ENCODE results near the gene SYTL1. TPM values are rescaled to one million over a fixed set of nuclear protein-coding genes. Genes with fewer than 3 reads are reported as not detected.

The SYTL1 gene
- polyA plus RNA-seq, 3 donors: 0.67 to 104 (median 12.5) TPM

DNA sequence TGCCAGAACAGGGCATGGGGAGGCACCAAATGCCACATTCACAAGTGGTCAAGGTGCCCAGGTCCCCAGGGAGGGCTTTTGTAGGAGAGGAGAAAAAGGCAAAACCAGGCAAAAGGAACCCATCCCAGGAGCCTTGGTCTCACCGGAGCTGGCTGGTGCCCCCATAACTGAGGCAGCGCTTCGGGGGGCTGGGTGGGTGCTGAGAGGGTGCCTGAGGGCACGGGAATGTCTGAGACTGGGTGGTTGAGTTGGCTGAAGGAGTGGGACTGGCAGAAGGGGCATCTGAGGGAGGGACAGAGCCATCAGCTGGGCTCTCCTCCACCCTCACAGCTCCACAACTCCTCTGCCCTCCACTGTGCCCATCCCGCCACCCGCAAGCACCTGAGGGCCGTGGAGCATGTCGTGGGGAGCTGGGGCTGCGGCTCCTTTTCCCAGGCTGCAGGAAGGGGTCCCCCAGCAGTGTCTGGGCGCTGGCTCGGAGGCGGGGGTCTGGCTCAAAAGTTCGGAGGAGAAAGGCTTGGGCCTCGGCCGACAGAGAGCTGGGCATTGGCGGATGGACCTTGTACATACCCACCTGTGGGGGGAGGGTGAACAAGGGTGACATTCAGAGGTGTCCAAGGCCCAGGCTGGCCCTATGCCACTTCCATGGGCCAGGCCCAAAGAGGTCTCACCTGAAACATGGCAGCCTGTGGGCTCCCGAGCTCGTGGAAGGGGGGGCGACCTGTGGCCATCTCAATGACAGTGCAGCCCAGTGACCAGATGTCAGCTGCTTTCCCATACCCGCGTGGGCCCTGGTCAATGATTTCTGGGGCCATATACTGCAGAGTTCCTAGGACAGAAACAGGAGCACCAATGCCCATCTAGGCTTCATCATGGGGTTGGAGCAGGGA, 16.5 kb downstream of the SYTL1 start:
- H3K27ac ChIP-seq (ENCODE audit: low read depth, low read length): no peak overlapping the region
- 83 to 95% (median 94%) methylated on average over 19 to 21 of the region's 21 CpGs for WGBS, 3 donors

DNA sequence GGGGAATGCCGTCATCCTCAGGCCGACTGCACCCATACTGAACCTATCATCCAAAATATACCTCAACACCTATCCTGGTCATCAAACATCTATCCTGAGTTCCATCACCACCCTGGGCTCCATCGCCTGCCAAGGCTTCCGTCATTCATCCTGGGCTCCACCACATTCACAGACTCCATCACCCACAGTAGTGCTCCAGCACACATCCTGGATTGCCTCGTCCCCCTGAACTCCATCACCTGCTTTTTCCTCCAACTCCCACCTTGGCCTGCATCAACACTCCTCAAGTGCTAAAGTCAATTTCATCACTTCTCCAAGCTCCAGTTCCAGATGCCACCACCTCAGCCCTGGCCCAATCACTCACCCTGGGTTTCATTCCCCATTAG, 17.1 kb downstream of the SYTL1 start:
- H3K27ac ChIP-seq (ENCODE audit: low read depth, low read length): no peak overlapping the region
- 96 to 99% (median 99%) methylated on average over 5 of the region's 5 CpGs for WGBS, 3 donors

GRCh38 chr1:27359822-27360158, 18.0 kb downstream of the SYTL1 start:
- WGBS, 3 donors: 55 to 75% (median 74%) methylated on average over 9 of the region's 9 CpGs
- no peak overlapping the region for H3K27ac ChIP-seq (ENCODE audit: low read depth, low read length)

DNA sequence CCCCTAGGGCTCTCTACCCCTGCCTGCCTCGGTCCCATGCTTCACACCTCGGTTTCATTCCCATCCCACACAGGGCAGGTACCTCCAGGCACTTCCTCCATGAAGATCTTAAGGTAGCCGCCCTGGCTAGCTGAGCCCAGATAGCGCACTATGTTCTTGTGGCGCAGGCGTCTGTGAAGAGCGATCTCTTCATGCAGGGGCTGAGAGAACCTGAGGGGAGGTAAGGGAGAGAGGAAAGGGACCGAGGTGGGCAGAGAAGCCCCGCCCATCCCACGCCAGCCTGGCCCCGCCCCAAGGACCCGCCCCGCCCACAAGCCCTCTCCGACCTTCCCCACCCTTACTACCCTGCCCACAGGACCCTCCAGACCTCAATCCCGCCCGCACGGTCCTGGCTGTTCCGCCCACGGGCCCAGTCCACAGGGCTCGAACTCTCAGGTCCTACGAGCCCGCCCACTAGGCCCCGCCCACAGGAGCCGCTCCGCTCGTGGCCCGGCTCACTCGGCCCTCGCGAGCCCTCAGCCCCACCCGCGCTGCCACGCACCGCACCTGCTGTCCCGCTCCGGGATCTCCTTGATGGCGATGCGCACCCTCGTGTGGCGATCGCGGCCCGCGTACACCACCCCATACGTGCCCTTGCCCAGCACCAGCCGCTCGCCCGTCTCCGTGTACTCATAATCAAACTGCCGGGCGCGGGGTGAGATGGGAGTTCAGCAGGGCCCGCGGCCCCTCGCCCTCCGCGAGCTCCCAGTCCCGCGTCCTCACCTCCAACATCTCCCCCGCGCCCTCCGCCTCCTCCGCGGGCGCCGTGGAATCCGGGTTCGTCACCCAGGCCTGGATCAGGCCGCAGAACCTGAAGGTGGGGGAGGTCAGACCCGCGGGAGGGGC, 18.6 kb downstream of the SYTL1 start:
- H3K27ac ChIP-seq (ENCODE audit: low read depth, low read length): no peak overlapping the region
- 31 to 51% (median 46%) methylated on average over 50 to 71 of the region's 71 CpGs for WGBS, 3 donors

- no peak overlapping the region for H3K27ac ChIP-seq (ENCODE audit: low read depth, low read length)
- WGBS, 3 donors: 72 to 87% (median 83%) methylated on average over 17 to 21 of the region's 21 CpGs
These were observed 19.2 kb downstream of the SYTL1 start for GRCh38 chr1:27361044-27361402.

GRCh38 chr1:27361553-27361952, 19.7 kb downstream of the SYTL1 start:
- no peak overlapping the region for H3K27ac ChIP-seq (ENCODE audit: low read depth, low read length)
- WGBS, 3 donors: 92 to 98% (median 92%) methylated on average over 8 of the region's 8 CpGs

- 88 to 91% (median 90%) methylated on average over 25 to 26 of the region's 26 CpGs for WGBS, 3 donors
- H3K27ac ChIP-seq (ENCODE audit: low read depth, low read length): no peak overlapping the region
These were observed 22.2 kb downstream of the SYTL1 start for GRCh38 chr1:27363766-27364695.

DNA sequence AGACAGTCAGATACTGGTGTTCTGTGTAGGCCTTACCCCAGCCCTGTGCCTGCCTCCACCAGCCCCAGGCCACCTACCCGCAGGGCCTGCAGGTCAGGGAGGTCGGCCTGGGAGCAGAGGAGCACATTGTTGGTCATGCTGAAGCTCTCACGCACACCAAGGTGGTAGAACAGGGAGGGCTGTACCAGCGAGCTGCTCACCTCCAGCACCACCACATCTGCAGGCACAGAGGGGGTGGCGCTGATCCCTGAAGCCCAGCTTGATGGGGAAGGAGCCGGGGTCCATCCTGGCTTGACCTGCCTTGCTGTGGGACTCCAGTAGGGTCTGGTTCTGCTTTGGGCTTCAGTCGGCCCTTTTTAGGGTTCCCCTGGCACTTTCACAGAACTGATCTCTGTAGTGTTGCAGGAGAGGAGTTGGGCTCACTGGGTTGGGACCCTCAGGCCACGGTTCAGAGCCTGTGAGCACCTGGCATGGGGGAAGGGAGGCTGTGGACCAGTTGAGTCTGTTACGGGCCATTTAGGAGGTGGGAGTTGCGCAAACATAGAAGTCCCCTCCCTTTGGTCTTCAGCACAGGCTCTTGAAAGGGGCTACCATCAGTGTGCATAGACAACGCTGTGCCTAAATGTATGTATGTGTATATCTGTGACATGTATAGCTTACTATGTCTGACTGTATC, 23.0 kb downstream of the SYTL1 start:
- WGBS, 3 donors: 69 to 79% (median 74%) methylated on average over 11 of the region's 11 CpGs

GRCh38 chr1:27365372-27366112, 23.7 kb downstream of the SYTL1 start:
- 2 to 4% (median 3%) methylated on average over 38 to 40 of the region's 40 CpGs for WGBS, 3 donors
- H3K27ac ChIP-seq (ENCODE audit: low read depth, low read length): peak overlapping the region; percentile 71

More for the DNA sequence above, 23.0 kb downstream of the SYTL1 start:
- H3K27ac ChIP-seq (ENCODE audit: low read depth, low read length): no peak overlapping the region

GRCh38 chr1:27366113-27366410, 24.2 kb downstream of the SYTL1 start:
- peak overlapping the region; percentile 71 for H3K27ac ChIP-seq (ENCODE audit: low read depth, low read length)
- WGBS, 3 donors: 0 to 1% (median 0%) methylated on average over 21 to 30 of the region's 30 CpGs

DNA sequence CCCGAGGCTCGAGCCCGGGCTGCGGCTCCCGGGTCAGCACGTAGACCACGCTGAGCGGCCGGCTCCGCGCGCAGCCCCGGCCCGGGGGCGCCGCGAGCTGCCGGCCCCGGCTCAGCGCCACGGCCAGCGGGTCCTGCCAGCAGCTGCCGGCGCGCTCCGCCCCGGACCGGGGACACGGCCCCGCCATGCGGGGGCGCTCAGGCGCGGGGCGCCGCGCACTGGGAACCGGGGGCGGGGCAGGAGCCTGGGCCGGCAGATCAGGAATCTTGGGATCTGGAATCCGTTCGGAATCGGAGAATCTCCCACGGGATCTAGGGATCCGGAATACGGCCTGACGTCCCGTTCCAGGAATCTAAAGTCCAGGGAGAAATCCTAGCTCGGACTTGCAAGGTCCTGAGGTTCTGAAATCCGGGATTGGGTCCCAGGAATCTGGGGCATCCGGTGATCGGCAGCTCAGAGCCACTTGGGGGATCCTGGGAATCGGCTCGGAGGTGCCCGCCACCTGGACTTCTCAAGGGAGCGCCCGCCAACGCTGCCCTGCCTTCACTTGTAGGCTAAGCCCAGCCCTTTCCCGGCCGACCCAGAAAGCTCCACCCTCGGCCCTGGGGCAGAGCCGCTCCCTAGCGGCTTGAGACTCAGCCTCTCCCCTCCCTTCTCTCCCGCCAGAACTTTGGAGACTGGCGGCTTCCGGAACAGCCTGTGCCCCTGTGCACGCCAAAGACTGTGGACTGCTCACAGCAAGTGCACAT, 24.8 kb downstream of the SYTL1 start, which contains the start of gene MAP3K6:
TSS of gene MAP3K6 (minus strand) at position 551 of the 749 bp plus-strand sequence. CDS start at position 187, 364 bp downstream.
- H3K27ac ChIP-seq (ENCODE audit: low read depth, low read length): peak within 1 kb of the TSS; percentile 71
- WGBS, 3 donors: 1% methylated on average over 50 to 67 of the region's 67 CpGs

DNA sequence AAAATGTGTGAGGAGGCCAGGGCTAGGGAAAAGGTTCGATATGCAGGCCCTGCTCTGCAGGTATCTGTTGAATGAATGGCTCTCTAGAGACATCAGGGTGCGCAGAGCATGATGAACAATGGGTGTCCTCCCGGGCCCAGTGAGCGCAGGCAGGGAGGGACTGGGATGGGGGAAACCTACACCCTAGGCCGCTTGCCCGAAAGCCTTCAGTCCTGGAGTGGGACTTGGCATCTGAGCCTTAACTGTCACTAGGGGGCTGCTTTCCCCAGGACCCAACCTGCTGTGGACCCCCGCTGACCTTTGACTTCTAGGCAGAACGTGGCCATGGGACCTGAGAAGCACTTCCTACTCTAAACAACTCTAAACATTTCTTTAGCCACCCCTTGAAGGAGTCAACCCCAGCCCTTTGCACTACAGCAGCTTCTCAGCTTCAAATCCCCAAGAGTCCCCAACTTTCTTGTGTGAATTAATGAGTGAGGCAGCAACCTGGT, 25.4 kb downstream of the SYTL1 start:
- 40 to 49% (median 47%) methylated on average over 8 of the region's 8 CpGs for WGBS, 3 donors
- H3K27ac ChIP-seq (ENCODE audit: low read depth, low read length): peak overlapping the region; percentile 71

GRCh38 chr1:27368869-27369582, 27.2 kb downstream of the SYTL1 start:
- 44 to 66% (median 60%) methylated on average over 13 of the region's 13 CpGs for WGBS, 3 donors
- H3K27ac ChIP-seq (ENCODE audit: low read depth, low read length): no peak overlapping the region

DNA sequence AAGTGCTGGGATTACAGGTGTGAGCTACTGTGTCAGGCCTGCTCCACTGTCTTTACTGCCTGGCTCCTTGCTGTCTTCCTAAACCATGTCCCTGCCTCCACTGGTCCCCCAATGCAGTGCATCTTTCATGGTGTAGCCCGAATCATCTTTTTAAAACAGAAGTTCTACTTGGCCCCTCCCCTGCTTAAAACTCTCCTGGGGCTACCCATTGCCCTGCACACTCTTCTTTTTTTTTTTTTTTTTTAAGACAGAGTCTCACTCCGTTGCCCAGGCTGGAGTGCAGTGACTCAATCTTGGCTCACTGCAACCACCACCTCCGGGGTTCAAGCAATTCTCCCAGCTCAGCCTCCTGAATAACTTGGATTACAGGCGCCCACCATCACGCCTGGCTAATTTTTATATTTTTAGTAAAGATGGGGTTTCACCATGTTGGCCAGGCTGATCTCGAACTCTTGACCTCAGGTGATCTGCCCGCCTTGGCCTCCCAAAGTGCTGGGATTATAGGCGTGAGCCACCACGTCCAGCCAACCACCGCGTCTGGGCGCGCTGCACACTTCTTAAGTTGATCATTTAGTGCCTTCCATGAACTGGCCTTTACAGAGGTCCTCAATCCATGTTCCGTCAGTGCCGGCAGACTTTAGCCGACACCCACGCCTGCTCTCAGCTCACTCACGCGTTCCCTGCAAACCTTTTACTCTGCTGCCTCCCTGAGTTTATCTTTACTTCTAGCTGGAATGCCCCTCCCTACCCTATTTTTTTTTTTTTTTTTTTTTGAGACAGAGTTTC, 30.4 kb downstream of the SYTL1 start:
- WGBS, 3 donors: 85 to 89% (median 86%) methylated on average over 19 of the region's 19 CpGs
- no peak overlapping the region for H3K27ac ChIP-seq (ENCODE audit: low read depth, low read length)

All from adipose tissue (tissue), 3 donors.